HS-5 (cell line): ENCODE measurements around the gene CCDC7.
"Not testable (repeated sequence)": the region's sequence is repeated elsewhere in the genome, so short reads cannot be mapped to it uniquely, and the experiment has no call there.

Experiments used
- DNase-seq: peaks from one replicate; pipeline ENCODE4 v3.0.0-alpha.2; 2012; ENCODE audit warnings: low read depth

The CCDC7 gene

DNA sequence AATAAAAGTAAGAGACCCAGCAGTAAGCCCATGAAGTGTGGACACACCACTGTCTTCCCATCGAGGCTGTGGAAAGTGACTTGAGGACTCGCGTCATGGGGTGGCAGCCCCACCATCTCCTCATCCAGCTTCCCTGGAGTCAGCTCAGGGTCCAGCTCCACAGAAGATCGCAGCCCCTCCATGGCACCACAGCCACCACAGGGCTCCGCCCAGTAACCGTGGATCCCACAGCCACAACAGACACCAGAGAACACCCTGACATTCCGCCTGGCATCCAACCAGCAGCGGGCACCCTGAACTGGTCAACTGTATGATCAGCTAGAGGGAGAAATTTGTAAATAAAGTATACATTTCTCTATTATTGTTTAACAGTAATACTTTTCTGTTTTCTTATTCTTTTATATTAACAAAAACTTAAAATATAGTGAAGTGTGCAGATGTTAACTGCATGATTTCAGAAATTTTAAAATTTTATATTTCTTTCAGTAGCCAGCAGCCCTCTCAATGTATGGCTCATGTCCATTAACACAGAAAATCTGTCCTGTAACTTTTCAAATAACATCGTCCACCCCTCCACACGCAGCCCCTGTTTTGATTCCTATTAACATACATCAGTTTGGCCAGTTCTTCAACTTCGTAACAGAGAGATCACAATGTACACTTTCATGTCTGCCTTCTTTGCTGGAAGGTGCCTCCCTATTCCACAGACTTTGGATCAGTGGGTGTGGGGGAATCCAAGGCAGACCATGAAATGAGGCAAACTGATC, 442.4 kb downstream of the CCDC7 start:
- DNase-seq: no peak

DNA sequence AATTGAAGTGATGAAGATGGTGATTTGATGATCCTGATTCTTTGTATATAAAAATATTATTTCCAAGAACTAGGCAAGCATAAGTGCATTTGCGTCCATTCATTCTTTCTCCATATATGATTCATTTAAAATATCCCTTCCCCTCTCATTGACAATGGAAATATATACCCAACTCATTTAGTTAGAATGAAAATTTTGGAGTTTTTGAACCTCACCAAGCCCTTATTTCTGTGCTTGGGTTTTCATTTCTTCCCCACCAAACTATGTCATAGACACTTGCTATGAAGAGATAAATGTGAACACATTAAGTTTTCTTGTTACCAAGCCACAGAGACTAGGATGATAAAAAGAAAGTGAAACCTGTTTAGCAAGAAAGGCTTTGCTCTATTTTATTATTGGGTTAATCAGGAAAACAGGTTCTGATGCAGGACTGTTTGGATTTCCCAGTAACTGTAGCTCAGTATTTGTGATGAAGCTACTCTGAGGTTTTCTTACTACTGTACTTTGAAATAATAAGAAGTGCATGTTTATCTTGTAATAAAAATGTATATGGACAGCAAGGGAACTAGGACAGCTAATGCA, 443.8 kb downstream of the CCDC7 start:
- no peak for DNase-seq

DNA sequence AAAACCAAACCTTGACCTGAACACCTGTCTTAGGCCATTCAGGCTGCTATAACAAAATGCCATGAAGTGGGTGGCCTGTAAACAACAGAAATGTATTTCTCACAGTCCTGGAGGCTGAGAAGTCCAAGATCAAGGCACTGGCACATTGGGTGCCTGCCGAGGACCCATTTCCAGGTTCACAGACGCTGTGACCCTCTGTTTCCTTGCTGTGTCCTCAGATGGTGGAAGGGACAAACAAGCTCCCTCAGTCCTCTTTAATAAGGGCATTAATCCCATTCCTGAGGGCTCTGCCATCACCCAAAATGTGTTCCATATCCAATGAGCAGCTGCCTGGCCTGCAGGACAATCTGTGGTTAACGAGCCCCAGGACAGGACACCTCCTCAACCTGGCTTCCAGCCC, 444.5 kb downstream of the CCDC7 start:
- DNase-seq: no peak

DNA sequence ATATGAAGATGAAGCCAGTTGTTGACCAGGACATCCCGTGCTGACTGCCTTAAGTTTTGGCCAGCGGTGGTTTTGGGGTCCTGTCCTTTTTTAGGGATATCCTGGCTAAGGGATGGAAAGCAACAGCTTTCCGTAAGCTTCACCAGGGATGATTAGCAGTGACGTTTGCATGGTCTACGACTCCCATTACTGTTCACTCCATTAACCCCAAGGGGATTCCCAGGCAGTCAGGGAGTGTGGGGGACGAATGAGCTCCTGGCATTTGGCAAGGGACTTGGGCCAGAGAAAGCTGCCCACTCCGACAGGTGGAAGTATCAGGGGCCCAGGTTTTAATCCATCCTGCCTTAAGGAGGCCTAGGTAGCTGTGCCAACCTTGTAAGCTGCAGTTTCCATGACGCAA, 445.3 kb downstream of the CCDC7 start:
- no peak for DNase-seq

DNA sequence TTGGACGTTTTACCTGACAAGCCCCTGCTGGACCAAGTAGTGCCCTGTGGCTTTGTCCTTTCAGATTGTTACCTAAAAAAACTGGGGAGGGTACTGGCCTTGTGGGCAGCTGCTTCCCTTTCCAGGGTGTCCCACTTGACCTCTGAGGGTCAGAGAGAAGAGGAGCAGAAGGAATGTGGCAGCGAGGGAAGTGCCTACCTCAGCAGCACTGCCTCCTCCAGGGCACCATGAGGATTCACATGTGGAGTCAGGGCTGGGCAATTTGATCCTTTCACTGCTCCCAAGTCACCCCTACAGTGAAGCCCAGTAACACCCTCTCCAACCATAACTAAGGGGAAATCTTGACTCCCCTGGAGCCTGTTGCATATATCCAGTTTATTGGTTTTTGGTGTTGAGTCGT, 447.5 kb downstream of the CCDC7 start:
- no peak for DNase-seq

DNA sequence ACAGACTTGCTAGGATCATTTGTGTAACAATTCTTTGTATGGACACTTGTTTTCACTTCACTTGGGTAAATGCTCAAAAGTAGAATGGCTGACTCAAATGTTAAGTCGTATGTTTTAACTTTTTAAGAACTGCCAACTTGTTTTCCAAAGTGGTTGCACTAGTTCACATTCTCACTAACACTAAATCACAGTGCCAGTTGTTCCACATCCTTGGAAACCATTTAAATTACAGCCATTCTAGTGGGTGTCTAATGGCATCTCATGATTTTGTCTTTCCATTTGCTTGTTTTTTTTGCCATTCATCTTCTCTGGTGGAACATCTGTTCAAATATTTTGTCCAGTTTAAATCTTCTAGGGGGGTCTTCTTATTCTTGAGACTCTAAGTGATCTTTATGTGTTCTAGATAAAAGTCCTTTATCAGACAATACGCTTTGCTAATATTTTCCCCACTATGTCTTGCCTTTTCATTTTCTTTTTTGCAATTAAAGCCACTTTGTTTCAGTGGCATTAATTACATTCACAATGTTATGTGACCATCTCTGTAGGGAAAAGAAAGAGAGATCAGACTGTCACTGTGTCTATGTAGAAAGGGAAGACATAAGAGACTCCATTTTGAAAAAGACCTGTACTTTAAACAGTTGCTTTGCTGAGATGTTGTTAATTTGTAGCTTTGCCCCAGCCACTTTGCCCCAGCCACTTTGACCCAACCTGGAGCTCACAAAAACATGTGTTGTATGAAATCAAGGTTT, 448.1 kb downstream of the CCDC7 start:
- DNase-seq: no peak

DNA sequence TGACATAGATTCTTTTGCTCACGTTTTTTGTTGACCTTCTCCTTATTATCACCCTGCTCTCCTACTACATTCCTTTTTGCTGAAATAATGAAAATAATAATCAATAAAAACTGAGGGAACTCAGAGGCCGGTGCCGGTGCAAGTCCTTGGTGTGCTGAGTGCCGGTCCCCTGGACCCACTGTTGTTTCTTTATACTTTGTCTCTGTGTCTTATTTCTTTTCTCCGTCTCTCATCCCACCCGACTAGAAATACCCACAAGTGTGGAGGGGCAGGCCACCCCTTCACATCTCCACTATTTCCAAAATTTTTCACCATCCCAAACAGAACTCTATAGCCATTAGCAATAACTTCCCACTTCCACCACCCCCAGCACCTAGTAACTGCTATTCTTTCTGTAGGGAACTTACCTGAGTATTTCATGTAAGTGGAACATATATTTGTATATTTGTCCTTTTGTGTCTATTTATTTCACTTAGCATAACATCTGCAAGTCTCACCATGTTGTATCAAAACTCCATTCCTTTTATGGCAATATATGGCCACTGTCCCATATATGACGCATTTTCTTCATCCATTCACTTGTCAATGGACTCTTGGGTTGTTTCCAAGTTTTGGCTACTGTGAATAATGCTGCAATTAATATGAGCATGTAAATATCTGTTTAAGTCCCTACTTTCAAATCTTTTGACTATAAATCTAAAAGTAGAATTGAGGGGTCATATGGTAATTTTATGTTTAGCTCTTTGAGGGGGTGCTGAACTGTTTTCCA, 449.4 kb downstream of the CCDC7 start:
- DNase-seq: not testable (repeated sequence)

DNA sequence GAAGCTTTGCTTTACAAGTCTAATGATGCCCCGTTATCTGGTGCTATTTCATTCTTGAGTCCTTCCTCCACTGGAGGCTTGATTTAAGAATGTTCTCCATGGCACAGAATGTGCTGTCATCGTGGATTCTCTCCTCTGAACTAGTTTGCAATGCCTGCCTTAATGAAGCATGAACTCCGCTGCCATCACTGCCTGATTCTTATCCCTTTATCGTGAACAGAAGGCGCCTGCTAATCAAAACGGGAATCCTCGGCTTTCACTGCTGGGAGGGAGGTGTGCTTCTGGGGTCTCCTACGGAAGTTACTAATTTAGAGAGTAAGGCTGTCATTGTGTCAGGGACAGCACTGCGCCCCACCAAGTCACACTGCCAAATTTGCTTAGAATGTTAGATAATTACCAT, 455.9 kb downstream of the CCDC7 start:
- no peak for DNase-seq

DNA sequence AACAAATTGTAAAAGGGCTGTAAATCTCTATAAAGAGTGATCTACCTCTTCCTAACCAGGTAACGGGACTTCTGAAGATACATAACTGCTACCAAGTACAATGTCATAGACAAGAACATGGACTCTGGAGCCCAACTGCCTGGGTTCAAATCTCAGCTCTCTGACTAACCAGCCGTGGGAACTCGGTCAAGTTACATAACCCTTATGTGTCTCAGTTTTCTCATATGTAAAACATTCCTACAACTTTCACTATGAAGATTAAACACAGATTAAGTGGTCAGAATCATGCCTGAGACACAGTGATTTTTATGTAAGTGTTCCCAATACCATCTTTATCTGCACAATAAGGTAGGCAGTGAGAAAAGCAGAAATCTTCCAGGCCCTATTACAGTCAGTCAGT, 459.5 kb downstream of the CCDC7 start:
- no peak for DNase-seq

DNA sequence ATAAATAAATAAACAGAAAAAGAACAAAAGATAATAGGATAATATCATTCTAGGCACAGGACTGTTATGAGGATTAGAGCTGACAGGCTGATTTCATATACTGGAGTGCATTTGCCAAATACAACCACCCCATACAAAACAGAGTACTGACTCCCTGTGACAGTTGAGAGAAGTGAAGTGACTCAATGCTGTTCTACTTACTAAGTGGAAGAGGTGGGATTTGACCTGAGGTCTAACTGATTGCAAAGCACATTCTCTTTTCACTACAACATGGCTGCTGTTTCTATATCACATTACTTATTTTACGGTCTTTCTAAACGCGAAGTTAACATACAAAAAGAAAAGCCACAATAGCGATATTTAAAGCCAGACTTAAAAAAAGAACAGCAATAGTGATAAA, 460.7 kb downstream of the CCDC7 start:
- DNase-seq: no peak

DNA sequence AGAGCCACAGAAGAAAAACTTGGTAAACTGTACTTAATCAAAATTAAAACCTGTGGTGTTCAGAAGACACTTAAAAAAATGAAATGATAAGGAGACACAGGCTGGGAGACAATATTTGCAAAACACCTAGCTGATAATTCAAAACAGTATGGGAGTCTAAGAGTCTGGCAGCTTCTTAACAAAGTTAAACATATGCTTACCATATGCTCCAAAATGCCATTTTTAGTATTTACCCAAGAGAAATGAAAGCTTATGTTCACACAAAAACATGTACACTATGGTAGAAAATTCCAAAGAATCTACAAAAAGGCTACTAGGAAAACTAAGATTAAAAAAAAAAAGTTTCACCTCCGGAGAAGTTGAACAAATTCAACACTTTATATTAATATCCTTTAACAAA, 463.5 kb downstream of the CCDC7 start:
- no peak for DNase-seq

DNA sequence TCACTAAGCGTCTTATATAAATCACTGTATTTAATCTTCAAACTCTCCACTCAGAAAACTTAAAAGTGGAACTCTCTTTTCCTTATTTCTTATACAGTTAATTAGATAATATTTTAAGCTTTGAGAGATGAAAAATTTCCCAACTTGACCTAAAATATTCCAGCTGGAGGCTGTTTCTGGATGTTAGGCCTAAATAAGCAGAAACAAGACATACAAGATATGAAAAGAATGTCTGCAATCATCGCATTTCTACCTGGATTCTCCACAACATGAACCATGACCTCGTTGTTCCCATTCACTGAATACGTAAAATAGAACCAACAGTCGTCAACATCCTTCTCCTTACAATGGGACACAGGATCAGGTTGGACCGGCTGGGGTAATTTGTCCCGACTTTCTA, 464.0 kb downstream of the CCDC7 start:
- not testable (repeated sequence) for DNase-seq

DNA sequence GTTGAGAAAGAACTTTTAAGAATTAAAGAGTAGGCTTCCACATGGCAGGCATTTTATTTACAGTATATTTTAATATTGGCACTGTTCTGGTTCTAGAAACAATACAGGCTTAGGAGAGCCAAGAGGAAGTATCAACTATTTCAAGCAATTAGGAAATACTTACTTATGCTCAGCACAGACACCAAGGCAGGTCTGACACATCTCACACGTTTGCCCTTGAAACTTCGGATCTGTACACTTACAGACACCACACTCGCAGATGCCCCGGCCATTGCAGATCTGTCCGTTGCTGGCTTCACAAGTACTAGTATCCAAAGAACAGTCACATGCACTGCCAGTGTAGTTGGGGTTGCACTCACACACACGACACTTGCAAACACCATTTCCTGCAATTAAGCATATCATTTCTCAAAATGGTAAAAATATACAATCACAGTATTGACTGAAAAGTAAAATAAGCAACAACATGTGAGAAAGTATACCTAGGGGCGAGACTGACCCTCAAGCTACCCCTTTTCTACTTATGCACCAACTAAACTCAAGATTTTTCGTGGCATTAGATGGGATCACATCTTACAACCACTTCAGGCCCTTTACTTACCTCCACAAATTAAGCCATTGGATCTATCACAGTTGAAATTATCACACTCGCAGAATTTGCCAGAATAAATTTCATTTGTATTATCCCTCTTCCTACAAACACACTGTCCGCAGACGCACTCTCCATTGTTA, 465.5 kb downstream of the CCDC7 start:
- no peak for DNase-seq

DNA sequence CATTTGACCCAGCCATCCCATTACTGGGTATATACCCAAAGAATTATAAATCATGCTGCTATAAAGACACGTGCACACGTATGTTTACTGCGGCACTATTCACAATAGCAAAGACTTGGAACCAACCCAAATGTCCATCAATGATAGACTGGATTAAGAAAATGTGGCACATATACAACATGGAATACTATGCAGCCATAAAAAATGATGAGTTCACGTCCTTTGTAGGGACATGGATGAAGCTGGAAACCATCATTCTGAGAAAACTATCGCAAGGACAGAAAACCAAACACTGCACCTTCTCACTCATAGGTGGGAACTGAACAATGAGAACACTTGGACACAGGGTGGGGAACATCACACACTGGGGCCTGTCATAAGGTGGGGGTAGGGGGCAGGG, 471.9 kb downstream of the CCDC7 start:
- DNase-seq: not testable (repeated sequence)

DNA sequence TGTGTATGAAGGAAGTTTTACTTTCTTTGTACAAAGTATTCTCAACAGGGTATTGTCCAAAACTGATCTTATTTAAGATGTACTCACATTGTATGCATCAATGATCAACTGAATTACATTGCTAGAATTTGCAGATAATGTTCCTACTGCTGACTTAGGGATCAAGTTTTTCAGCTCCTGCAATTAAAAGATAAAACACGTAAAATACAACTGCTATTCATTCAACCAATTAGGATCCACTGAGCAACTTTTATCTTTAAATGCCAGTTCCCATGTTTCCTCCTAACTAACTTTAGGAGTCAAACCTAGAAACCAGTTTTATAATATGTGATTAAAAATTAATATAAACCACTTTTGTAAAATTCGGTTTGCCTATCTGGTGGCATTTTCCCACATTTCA, 476.2 kb downstream of the CCDC7 start:
- no peak for DNase-seq

DNA sequence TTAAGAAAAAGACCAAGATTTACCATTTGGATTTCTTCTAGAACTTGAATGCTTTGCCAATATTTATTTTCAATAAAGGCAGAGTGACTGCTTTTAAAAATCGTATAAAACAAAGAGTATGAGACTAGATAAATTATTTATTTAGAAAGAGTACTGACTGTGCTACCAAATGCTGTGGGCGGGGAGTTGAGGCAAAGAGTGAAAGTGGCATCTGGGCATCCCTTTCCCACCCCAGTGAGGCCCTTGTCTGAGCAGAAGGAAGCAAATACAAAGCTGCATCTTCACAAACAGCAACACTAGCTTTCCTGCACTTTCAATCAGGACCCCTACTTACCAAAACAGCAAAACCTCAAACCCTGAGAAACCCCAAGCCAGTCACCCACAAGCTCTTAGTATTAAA, 477.2 kb downstream of the CCDC7 start:
- no peak for DNase-seq

DNA sequence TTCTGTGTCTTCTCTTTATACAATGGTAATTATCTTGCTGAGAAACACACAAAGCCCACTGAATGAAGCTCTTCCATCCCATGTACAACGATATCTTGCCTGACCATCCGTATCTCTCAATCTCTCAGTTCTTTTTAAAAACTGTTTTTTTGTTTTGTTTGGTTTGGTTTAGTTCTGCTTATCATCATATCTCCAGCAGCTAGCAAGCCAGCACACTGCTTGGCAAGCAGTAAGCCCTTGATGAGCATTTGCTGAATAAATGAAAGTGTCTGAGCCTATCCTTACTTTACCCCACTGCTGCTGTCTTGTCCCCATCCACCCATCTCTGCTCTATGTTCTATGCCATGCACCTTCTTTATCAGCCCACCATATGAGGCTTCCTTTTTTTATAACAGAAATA, 477.9 kb downstream of the CCDC7 start:
- no peak for DNase-seq
